IMR-90 (cell line): Measurements from ENCODE around the gene MRPS5. TPM values are rescaled to one million over a fixed set of nuclear protein-coding genes. Genes with fewer than 3 reads are reported as not detected.

ENCODE experiments used
- ATAC-seq: fragments of 200-7000 bp; cut with Tn5 transposase; 2 replicates; pipeline ENCODE4 v1.9.1; 2020; ENCODE audit warnings: low read depth, mild to moderate bottlenecking, moderate library complexity
- BruUV-seq: library from RNA; stranded (reverse); fragments of 400-500 nt; replicated peaks from 2 replicates; lab custom pipeline; 2021; lab: Mats Ljungman, UMichigan
- CTCF ChIA-PET: fragments of 300-600 bp; formaldehyde crosslinking; extraction: SDS; loops from one replicate; lab custom pipeline; 2021; ENCODE audit warnings: antibody characterized with exemption; lab: Yijun Ruan, JAX
- POLR2A ChIA-PET: fragments of 300-600 bp; sonication (Branson Sonifier 250); formaldehyde crosslinking; loops from one replicate; lab custom pipeline; 2022; ENCODE audit warnings: antibody characterized with exemption; ENCODE audit not compliant: unreplicated experiment; lab: Charles Lee
- DNase-seq: peaks from one replicate; pipeline ENCODE4 v3.0.0; 2013
- H2AFZ ChIP-seq: replicated peaks from 2 replicates; pipeline ENCODE3; 2013; ENCODE audit warnings: low read length, mild to moderate bottlenecking; ENCODE audit not compliant: poor library complexity
- H2AK5ac ChIP-seq: 2 replicates; pipeline ENCODE4 v1.6.1; 2013; ENCODE audit warnings: low read depth, low read length, inconsistent platforms
- H2AK9ac ChIP-seq: replicated peaks from 2 replicates; pipeline ENCODE3; 2013; ENCODE audit warnings: mild to moderate bottlenecking, low read depth, low read length, moderate library complexity; ENCODE audit not compliant: poor library complexity
- H2BK120ac ChIP-seq: 2 replicates; pipeline ENCODE4 v1.6.1; 2013; ENCODE audit warnings: low read depth, low read length, inconsistent platforms
- H2BK15ac ChIP-seq: 3 replicates; pipeline ENCODE4 v1.6.1; 2013; ENCODE audit warnings: low read depth, low read length, inconsistent platforms
- H2BK20ac ChIP-seq: 2 replicates; pipeline ENCODE4 v1.6.1; 2013; ENCODE audit warnings: low read depth, mild to moderate bottlenecking, inconsistent platforms, low read length, moderate library complexity
- H2BK5ac ChIP-seq: 2 replicates; pipeline ENCODE4 v1.6.1; 2013; ENCODE audit warnings: mild to moderate bottlenecking, low read depth, low read length, inconsistent platforms; ENCODE audit not compliant: poor library complexity, severe bottlenecking
- H3K14ac ChIP-seq: replicated peaks from 2 replicates; pipeline ENCODE4 v1.6.1; 2013; ENCODE audit warnings: low read depth, low read length, inconsistent platforms
- H3K18ac ChIP-seq: 2 replicates; pipeline ENCODE4 v1.6.1; 2013; ENCODE audit warnings: low read depth, low read length, control low read depth
- H3K23ac ChIP-seq: 2 replicates; pipeline ENCODE4 v1.6.1; 2013; ENCODE audit warnings: low read depth, low read length, inconsistent platforms
- H3K27ac ChIP-seq: 2 replicates; pipeline ENCODE4 v1.5.1; 2013; ENCODE audit warnings: mild to moderate bottlenecking, control low read depth, low read length; ENCODE audit not compliant: insufficient read depth
- H3K27me3 ChIP-seq: 2 replicates; pipeline ENCODE4 v1.6.1; 2013; ENCODE audit warnings: low read length; ENCODE audit not compliant: control insufficient read depth, insufficient read depth
- H3K36me3 ChIP-seq: 2 replicates; pipeline ENCODE4 v1.6.1; 2013; ENCODE audit warnings: low read length, mixed read lengths; ENCODE audit not compliant: control insufficient read depth, insufficient read depth
- H3K4ac ChIP-seq: 2 replicates; pipeline ENCODE4 v1.6.1; 2013; ENCODE audit warnings: low read depth, low read length, inconsistent platforms
- H3K4me1 ChIP-seq: 2 replicates; pipeline ENCODE4 v1.6.1; 2013; ENCODE audit warnings: low read length, mixed read lengths; ENCODE audit not compliant: control insufficient read depth, insufficient read depth
- H3K4me2 ChIP-seq: 2 replicates; pipeline ENCODE4 v1.6.1; 2013; ENCODE audit warnings: low read depth, mild to moderate bottlenecking, control low read depth, low read length, moderate library complexity
- H3K4me3 ChIP-seq: 2 replicates; pipeline ENCODE4 v1.5.1; 2013; ENCODE audit warnings: low read depth, mild to moderate bottlenecking, control low read depth, low read length, moderate library complexity; ENCODE audit not compliant: insufficient read depth
- H3K56ac ChIP-seq: 2 replicates; pipeline ENCODE4 v1.6.1; 2013; ENCODE audit warnings: low read length, inconsistent platforms; ENCODE audit not compliant: insufficient read depth; ENCODE audit errors: extremely low read depth
- H3K79me1 ChIP-seq, 2 experiments: 2 replicates each; pipeline ENCODE4 v1.6.1; 2013; ENCODE audit warnings: low read length in 2 of 2, inconsistent platforms in 1 of 2, low read depth in 1 of 2
- H3K9ac ChIP-seq: 2 replicates; pipeline ENCODE4 v1.6.1; 2013; ENCODE audit warnings: low read depth, low read length, control low read depth
- H3K9me1 ChIP-seq: 2 replicates; pipeline ENCODE4 v1.6.1; 2013; ENCODE audit warnings: low read length, inconsistent platforms; ENCODE audit not compliant: insufficient read depth
- H3K9me3 ChIP-seq: 2 replicates; pipeline ENCODE4 v1.6.1; 2013; ENCODE audit warnings: low read length; ENCODE audit not compliant: control insufficient read depth, insufficient read depth
- H4K20me1 ChIP-seq: 2 replicates; pipeline ENCODE4 v1.6.1; 2013; ENCODE audit warnings: low read length, inconsistent platforms; ENCODE audit not compliant: insufficient read depth
- H4K5ac ChIP-seq: 2 replicates; pipeline ENCODE4 v1.6.1; 2013; ENCODE audit warnings: mild to moderate bottlenecking, low read depth, low read length, control low read depth
- H4K8ac ChIP-seq, 2 experiments: 2 replicates each; pipeline ENCODE4 v1.6.1; 2013; ENCODE audit warnings: low read depth in 2 of 2, low read length in 2 of 2, control low read depth in 1 of 2, inconsistent platforms in 1 of 2
- H4K91ac ChIP-seq: 2 replicates; pipeline ENCODE4 v1.6.1; 2013; ENCODE audit warnings: low read depth, low read length, inconsistent platforms; ENCODE audit not compliant: insufficient read depth
- BHLHE40 ChIP-seq: fragments of 150-350 bp; IDR thresholded peaks from 2 replicates; pipeline ENCODE4 v1.6.1; 2016; ENCODE audit warnings: mild to moderate bottlenecking, low read depth, low read length
- FOS ChIP-seq: fragments of 150-350 bp; IDR thresholded peaks from 2 replicates; pipeline ENCODE4 v1.6.1; 2016; ENCODE audit warnings: low read depth, low read length
- MAFK ChIP-seq: IDR thresholded peaks from 2 replicates; pipeline ENCODE4 v1.6.1; 2012; ENCODE audit warnings: low read depth, low read length, improper control_type of control experiment
- MAZ ChIP-seq: IDR thresholded peaks from 2 replicates; pipeline ENCODE4 v1.6.1; 2012; ENCODE audit warnings: low read depth, mild to moderate bottlenecking, low read length, improper control_type of control experiment, moderate library complexity, borderline replicate concordance
- NFE2L2 ChIP-seq: fragments of 150-350 bp; IDR thresholded peaks from 2 replicates; pipeline ENCODE4 v1.6.1; 2016; ENCODE audit warnings: low read depth, mild to moderate bottlenecking, low read length
- RAD21 ChIP-seq: IDR thresholded peaks from 2 replicates; pipeline ENCODE4 v1.6.1; 2012; ENCODE audit warnings: low read length, improper control_type of control experiment
- RFX5 ChIP-seq: IDR thresholded peaks from 2 replicates; pipeline ENCODE4 v1.8.0; 2012; ENCODE audit warnings: low read depth, mild to moderate bottlenecking, low read length, moderate library complexity
- SMC3 ChIP-seq: fragments of 150-350 bp; IDR thresholded peaks from 2 replicates; pipeline ENCODE4 v1.6.1; 2016; ENCODE audit warnings: low read depth, mild to moderate bottlenecking, antibody characterized with exemption, low read length, moderate library complexity
- WGBS, 2 experiments: methylation state at CpG; one replicate each; pipeline versions ENCODE4 v1.1.5 to v1.1.7; 2013; ENCODE audit warnings: missing lambda C conversion rate in 2 of 2; ENCODE audit not compliant: insufficient read length in 1 of 2; ENCODE audit errors: extremely low coverage in 2 of 2; 5-methylcytosine and 5-hydroxymethylcytosine counted together
- dilution Hi-C: fragments of 300-500 bp; cut with HindIII; formaldehyde crosslinking; loops from one replicate; pipeline ENCODE4 v1.14.3; 2018; ENCODE audit warnings: low sequenced_read_pairs; ENCODE audit not compliant: unreplicated experiment
- in situ Hi-C: fragments of 300-500 bp; cut with MboI; formaldehyde crosslinking; loops from 3 replicates; pipeline ENCODE4 v1.14.3; 2019; ENCODE audit warnings: low sequenced_read_pairs, inconsistent platforms, mixed read lengths
- intact Hi-C: fragments of 100-400 bp; cut with micrococcal nuclease; formaldehyde crosslinking; loops from 2 replicates; pipeline ENCODE4 v1.10.0; 2022
- polyA plus RNA-seq, 3 experiments: library from polyadenylated mRNA; depleted of rRNA; stranded (reverse); fragments of >200 nt; gene quantifications; 2 replicates each; pipeline ENCODE4 v1.2.3, GENCODE V29; 2012; ENCODE audit warnings: low replicate concordance in 1 of 3
- total RNA-seq: library from RNA; depleted of rRNA; stranded (reverse); fragments of >200 nt; gene quantifications from 2 replicates; pipeline ENCODE4 v1.2.3, GENCODE V29; 2012
- TF ChIP-seq, protein P1 (sequence below): fragments of 150-350 bp; IDR thresholded peaks from 2 replicates; pipeline ENCODE4 v1.6.1; 2017; ENCODE audit warnings: mild to moderate bottlenecking, antibody characterized with exemption, low read length, low read depth

Gene MRPS5
- total and polyA plus RNA-seq, 2 of the 4 experiments (the other 2 are of a cell fraction): 27.6 to 44.1 TPM

DNA sequence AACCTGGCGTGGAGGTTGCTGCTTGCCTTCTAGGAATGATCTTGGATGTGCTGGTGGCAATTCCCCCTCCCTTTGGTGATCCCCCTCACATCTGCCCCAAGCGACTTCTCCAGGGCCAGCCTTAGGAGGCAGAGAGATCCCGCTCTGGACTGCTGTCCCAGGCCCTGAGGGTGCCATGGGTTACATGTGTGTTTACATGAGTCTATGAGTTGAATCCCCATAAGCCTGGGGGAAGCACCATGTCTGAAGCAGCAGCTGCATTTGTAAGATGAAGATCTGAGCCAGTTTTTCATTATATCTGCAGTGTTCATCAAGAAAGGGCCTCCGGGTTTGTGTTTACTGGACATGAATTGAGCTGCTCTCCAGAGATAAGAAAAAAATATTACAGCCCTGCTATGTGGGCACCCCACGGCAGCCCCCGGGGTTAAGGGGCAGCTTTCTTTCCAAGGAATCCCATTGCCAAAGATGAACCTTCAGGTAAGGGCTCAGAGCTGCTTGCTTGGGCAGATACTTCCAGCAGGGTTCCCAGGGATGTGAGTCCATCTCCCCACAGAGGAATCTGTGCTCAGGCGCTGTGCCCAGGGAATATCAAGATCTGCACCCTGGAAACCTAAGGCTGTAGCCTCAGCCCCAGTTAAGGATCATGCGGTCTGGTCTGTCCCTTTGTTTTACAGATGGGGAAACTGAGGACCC is 46.0 kb downstream of the MRPS5 start:
- dilution Hi-C loops (no loop called here), intact Hi-C loops (loop anchor here (1.0 kb wide), 1 partner anchor 53 kb away; no protein-coding TSS in a partner anchor), in situ Hi-C loops (loop anchor here (5.0 kb wide), 1 partner anchor 53 kb away; no protein-coding TSS in a partner anchor)
- no peak overlapping the region for H4K5ac ChIP-seq
- TF ChIP-seq SMC3 (no peak), MAFK (no peak), BHLHE40 (no peak), RAD21 (no peak), NFE2L2 (no peak), FOS (no peak), RFX5 (no peak), MAZ (no peak)
- TF ChIP-seq, protein P1, sequence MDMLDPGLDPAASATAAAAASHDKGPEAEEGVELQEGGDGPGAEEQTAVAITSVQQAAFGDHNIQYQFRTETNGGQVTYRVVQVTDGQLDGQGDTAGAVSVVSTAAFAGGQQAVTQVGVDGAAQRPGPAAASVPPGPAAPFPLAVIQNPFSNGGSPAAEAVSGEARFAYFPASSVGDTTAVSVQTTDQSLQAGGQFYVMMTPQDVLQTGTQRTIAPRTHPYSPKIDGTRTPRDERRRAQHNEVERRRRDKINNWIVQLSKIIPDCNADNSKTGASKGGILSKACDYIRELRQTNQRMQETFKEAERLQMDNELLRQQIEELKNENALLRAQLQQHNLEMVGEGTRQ: no peak
- no peaks in the 10 kb centered on the region for H3K9me1 ChIP-seq
- no peak overlapping the region for H3K14ac ChIP-seq
- H2BK5ac ChIP-seq: no peak overlapping the region
- H3K27ac ChIP-seq: no peak overlapping the region
- H3K56ac ChIP-seq: no peak overlapping the region
- no peak overlapping the region for H4K91ac ChIP-seq
- H4K8ac ChIP-seq: no peak overlapping the region
- no peaks in the 10 kb centered on the region for H3K4me1 ChIP-seq
- BruUV-seq: no TSS peak
- H2AK5ac ChIP-seq: no peak overlapping the region
- CTCF ChIA-PET: interaction anchor here (1.1 to 1.6 kb wide), 3 partner anchors 10 to 19 kb away, joined by 4 to 11 read pairs (median 6); no protein-coding TSS in a partner anchor
- no peak for ATAC-seq
- H2AFZ ChIP-seq: no peak overlapping the region
- H2BK120ac ChIP-seq: no peak overlapping the region
- no peak overlapping the region for H3K4ac ChIP-seq
- H2AK9ac ChIP-seq: no peak overlapping the region
- H3K27me3 ChIP-seq: peaks cover 48% of the 10 kb centered on the region
- no peak overlapping the region for H2BK15ac ChIP-seq
- H3K9ac ChIP-seq: no peak overlapping the region
- no peak overlapping the region for H3K18ac ChIP-seq
- no peaks in the 10 kb centered on the region for H3K79me1 ChIP-seq
- no peak overlapping the region for H3K4me2 ChIP-seq
- no peak overlapping the region for H2BK20ac ChIP-seq
- DNase-seq: no peak
- H3K9me3 ChIP-seq: no peaks in the 10 kb centered on the region
- H3K23ac ChIP-seq: no peak overlapping the region
- H3K4me3 ChIP-seq: no peak overlapping the region
- H4K20me1 ChIP-seq: no peaks in the 10 kb centered on the region
- no CpG with 5 or more reads among the region's 8 CpGs for WGBS, 2 experiments
- H3K36me3 ChIP-seq: no peaks in the 10 kb centered on the region
- POLR2A ChIA-PET: no interaction called here
